Gastrocnemius medialis (tissue), 4 donors: ENCODE measurements around the gene GNL2.

Experiments used
- CTCF ChIP-seq, 5 experiments: fragments of 450-650 bp in 3 of 5; fragments of 200-600 bp in 2 of 5; sonication (generic) in 2 of 5; IDR thresholded peaks in 4 of 5; conservative IDR thresholded peaks in 1 of 5; 1 replicate in 4 of 5; 2 replicates in 1 of 5; pipeline ENCODE4 v1.5.1; 2016 to 2019; ENCODE audit warnings: antibody characterized with exemption in 5 of 5, mild to moderate bottlenecking in 3 of 5, moderate library complexity in 3 of 5
- POLR2A ChIP-seq, 2 donors: fragments of 450-650 bp; IDR thresholded peaks; one replicate each; pipeline ENCODE4 v1.6.1; 2017; ENCODE audit warnings: antibody characterized with exemption in 2 of 2, mild to moderate bottlenecking in 2 of 2, moderate library complexity in 2 of 2

- TF ChIP-seq CTCF (IDR thresholded peaks at IDR 0.05 in 4 of 5, conservative IDR thresholded peaks at IDR 0.05 in 1 of 5) (no peak), POLR2A (IDR thresholded peaks at IDR 0.05) (no peak)
These were observed 37.3 kb downstream of the GNL2 start for GRCh38 chr1:37558411-37558810.
